ACC112 (cell line): ENCODE data around the gene FAXC.

ENCODE experiments used
- H2AFZ ChIP-seq: fragments of 200-600 bp; sonication (generic); one replicate; pipeline ENCODE4 v1.6.0; 2017; ENCODE audit warnings: antibody characterized with exemption, low read length; ENCODE audit not compliant: unreplicated experiment
- H3K27ac ChIP-seq: fragments of 200-600 bp; sonication (generic); 2 replicates; pipeline ENCODE4 v1.5.1; 2014; ENCODE audit warnings: low read depth, mild to moderate bottlenecking, antibody characterized with exemption, low read length, moderate library complexity
- H3K27me3 ChIP-seq: fragments of 200-600 bp; sonication (generic); 2 replicates; pipeline ENCODE4 v1.6.1; 2014; ENCODE audit warnings: mild to moderate bottlenecking, antibody characterized with exemption, low read length, moderate library complexity, mixed read lengths; ENCODE audit not compliant: insufficient read depth
- H3K36me3 ChIP-seq: fragments of 200-600 bp; sonication (generic); 2 replicates; pipeline ENCODE4 v1.6.1; 2016; ENCODE audit warnings: mild to moderate bottlenecking, antibody characterized with exemption, low read length, moderate library complexity, mixed read lengths; ENCODE audit not compliant: insufficient read depth
- H3K4me1 ChIP-seq: fragments of 200-600 bp; sonication (generic); one replicate; pipeline ENCODE4 v1.6.1; 2016; ENCODE audit warnings: low read length, mixed read lengths; ENCODE audit not compliant: insufficient read depth, unreplicated experiment, control insufficient read depth
- H3K4me3 ChIP-seq: fragments of 200-600 bp; sonication (generic); 2 replicates; pipeline ENCODE4 v1.5.1; 2014; ENCODE audit warnings: mild to moderate bottlenecking, low read depth, low read length
- H3K79me2 ChIP-seq: fragments of 200-600 bp; sonication (generic); one replicate; pipeline ENCODE4 v1.6.0; 2016; ENCODE audit warnings: low read length; ENCODE audit not compliant: control insufficient read depth, unreplicated experiment, insufficient read depth

The FAXC gene

GRCh38 chr6:99362678-99363268 is 13.3 kb upstream of the FAXC start:
- no peak overlapping the region for H3K27ac ChIP-seq
- H3K27me3 ChIP-seq, result peaks cover 40% of the 10 kb centered on the region

DNA sequence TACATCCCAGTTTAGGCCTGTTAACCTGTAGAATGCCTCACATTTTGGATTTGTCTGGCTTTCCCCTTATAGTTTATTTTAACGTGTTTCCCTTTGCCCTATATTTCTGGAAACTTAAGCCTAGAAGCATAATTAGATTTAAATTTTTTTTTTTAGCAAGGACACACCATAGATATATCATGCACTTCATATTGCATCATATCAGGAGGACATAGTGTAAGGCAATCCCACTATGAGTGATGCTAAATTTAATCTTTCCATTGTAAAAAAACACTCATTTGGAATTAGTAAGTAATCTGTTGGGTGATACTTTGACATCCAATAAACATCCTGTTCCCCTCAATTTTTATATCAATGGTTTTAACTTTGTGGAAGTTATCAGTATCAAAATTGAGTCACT is 10.3 kb upstream of the FAXC start:
- Histone ChIP-seq H3K27ac (no peak overlapping the region), H3K36me3 (no peaks in the 10 kb centered on the region), H3K4me3 (no peak overlapping the region), H3K27me3 (peaks cover 67% of the 10 kb centered on the region), H2AFZ (no peak overlapping the region), H3K4me1 (no peaks in the 10 kb centered on the region), H3K79me2 (no peaks in the 10 kb centered on the region)

More at GRCh38 chr6:99362678-99363268, 13.3 kb upstream of the FAXC start:
- H3K36me3 ChIP-seq, result no peaks in the 10 kb centered on the region
- no peaks in the 10 kb centered on the region for H3K4me1 ChIP-seq
- H3K79me2 ChIP-seq, result no peaks in the 10 kb centered on the region
- no peak overlapping the region for H2AFZ ChIP-seq
- no peak overlapping the region for H3K4me3 ChIP-seq

GRCh38 chr6:99356641-99357040 is 7.2 kb upstream of the FAXC start:
- Histone ChIP-seq H3K4me1 (no peaks in the 10 kb centered on the region), H2AFZ (no peak overlapping the region), H3K27ac (no peak overlapping the region), H3K4me3 (no peak overlapping the region), H3K36me3 (no peaks in the 10 kb centered on the region), H3K27me3 (peaks cover 83% of the 10 kb centered on the region), H3K79me2 (no peaks in the 10 kb centered on the region)

GRCh38 chr6:99354983-99355382 is 5.5 kb upstream of the FAXC start:
- no peaks in the 10 kb centered on the region for H3K79me2 ChIP-seq
- H3K36me3 ChIP-seq, result no peaks in the 10 kb centered on the region
- peaks cover 78% of the 10 kb centered on the region for H3K27me3 ChIP-seq
- H3K4me3 ChIP-seq, result no peak overlapping the region
- no peak overlapping the region for H3K27ac ChIP-seq
- no peak overlapping the region for H2AFZ ChIP-seq
- H3K4me1 ChIP-seq, result peaks cover 3% of the 10 kb centered on the region

- Histone ChIP-seq H3K27ac (no peak overlapping the region), H3K79me2 (no peaks in the 10 kb centered on the region), H3K36me3 (no peaks in the 10 kb centered on the region), H3K27me3 (peaks cover 62% of the 10 kb centered on the region), H3K4me1 (peaks cover 4% of the 10 kb centered on the region), H3K4me3 (no peak overlapping the region), H2AFZ (no peak overlapping the region)
Measured at GRCh38 chr6:99353126-99353525, 3.7 kb upstream of the FAXC start.

DNA sequence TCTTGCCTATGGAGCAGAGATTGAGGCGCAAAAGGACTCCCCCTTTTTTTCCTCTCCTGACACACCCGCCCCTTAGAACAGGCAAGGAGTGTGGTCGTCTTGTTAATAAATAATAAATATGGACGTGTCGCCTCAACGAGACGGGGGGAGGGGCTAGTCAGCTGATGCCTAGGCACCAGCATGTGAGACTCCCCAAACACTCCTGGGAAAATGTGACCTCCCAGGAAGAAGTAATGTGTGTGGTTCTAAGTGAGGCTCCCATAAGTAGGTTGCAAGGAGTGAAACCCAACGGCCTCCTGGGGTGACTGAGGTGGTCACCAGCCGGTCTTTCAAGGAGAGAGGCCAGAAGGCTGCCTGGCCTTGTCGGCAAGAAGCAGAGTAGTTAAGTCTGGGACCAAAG is 1.1 kb upstream of the FAXC start:
- Histone ChIP-seq H2AFZ (no peak overlapping the region), H3K79me2 (no peaks in the 10 kb centered on the region), H3K36me3 (no peaks in the 10 kb centered on the region), H3K4me1 (peaks cover 4% of the 10 kb centered on the region), H3K4me3 (peak overlapping the region; percentile 81; the same call in 1 of the 2 replicates), H3K27ac (no peak overlapping the region), H3K27me3 (peaks cover 40% of the 10 kb centered on the region)

- Histone ChIP-seq H2AFZ (peak overlapping the region; percentile 64), H3K36me3 (no peaks in the 10 kb centered on the region), H3K27me3 (peaks cover 25% of the 10 kb centered on the region), H3K4me1 (peaks cover 14% of the 10 kb centered on the region), H3K79me2 (no peaks in the 10 kb centered on the region), H3K4me3 (peak overlapping the region; percentile 81), H3K27ac (no peak overlapping the region)
Measured at GRCh38 chr6:99348288-99349170, 945 bp downstream of the FAXC start.

DNA sequence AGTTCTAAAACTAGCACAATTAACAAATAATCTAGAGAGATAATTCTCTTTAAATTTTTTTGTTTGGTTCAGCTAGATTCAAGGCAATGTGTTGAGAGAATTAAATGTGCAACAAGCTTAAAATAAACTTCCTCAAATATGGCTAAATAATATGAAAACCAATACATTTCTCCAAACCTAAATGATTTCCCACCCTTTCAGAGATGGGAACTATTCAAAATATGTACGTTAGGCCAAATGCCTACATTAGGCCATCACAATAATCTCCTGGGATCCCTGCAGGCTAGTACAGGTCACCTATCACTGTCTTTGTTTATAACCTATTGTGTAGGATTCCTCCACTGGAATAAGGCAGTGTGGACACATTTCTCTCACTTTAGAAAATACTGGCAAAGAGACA is 1.7 kb downstream of the FAXC start:
- Histone ChIP-seq H3K4me3 (no peak overlapping the region), H3K27ac (no peak overlapping the region), H3K4me1 (peaks cover 14% of the 10 kb centered on the region), H3K79me2 (no peaks in the 10 kb centered on the region), H3K27me3 (peaks cover 20% of the 10 kb centered on the region), H2AFZ (no peak overlapping the region), H3K36me3 (no peaks in the 10 kb centered on the region)

GRCh38 chr6:99346595-99346994 is 2.9 kb downstream of the FAXC start:
- H3K4me1 ChIP-seq, result peaks cover 14% of the 10 kb centered on the region
- no peak overlapping the region for H2AFZ ChIP-seq
- H3K27me3 ChIP-seq, result peaks cover 12% of the 10 kb centered on the region; the same call in 1 of the 2 replicates
- H3K36me3 ChIP-seq, result no peaks in the 10 kb centered on the region
- H3K4me3 ChIP-seq, result no peak overlapping the region
- no peak overlapping the region for H3K27ac ChIP-seq
- no peaks in the 10 kb centered on the region for H3K79me2 ChIP-seq

DNA sequence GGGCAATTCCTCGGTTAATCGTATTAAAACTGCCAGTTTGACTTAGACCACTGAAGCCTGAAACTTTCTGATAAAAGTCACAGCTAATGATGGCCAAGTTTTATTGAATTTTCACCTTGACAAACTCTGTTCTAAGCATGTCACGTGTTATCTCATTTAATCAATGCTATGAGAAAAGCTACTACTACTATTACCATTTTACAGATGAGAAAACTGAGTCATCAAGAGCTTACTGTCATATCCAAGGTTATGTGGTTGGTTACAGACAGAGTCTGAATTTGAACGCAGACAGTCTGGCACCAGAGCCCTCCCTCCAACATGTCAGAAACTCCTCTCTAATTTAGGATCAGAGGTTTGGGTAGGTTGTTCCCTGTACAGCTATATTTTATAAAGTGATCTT is 4.3 kb downstream of the FAXC start:
- H3K79me2 ChIP-seq, result no peaks in the 10 kb centered on the region
- H3K36me3 ChIP-seq, result no peaks in the 10 kb centered on the region
- no peak overlapping the region for H3K4me3 ChIP-seq
- no peak overlapping the region for H2AFZ ChIP-seq
- no peak overlapping the region for H3K27ac ChIP-seq
- H3K4me1 ChIP-seq, result peaks cover 13% of the 10 kb centered on the region
- peaks cover 2% of the 10 kb centered on the region; the same call in 1 of the 2 replicates for H3K27me3 ChIP-seq

- H3K36me3 ChIP-seq, result no peaks in the 10 kb centered on the region
- H3K4me3 ChIP-seq, result no peak overlapping the region
- H3K27ac ChIP-seq, result no peak overlapping the region
- H3K27me3 ChIP-seq, result no peaks in the 10 kb centered on the region
- H2AFZ ChIP-seq, result no peak overlapping the region
- no peaks in the 10 kb centered on the region for H3K79me2 ChIP-seq
- peaks cover 10% of the 10 kb centered on the region for H3K4me1 ChIP-seq
Measured at GRCh38 chr6:99344289-99344688, 5.2 kb downstream of the FAXC start.
